PFSK-1 (cell line): ENCODE measurements around the gene PHRF1.

ENCODE experiments used
- FOXP2 ChIP-seq: optimal IDR thresholded peaks from 2 replicates; pipeline ENCODE3; 2011; ENCODE audit warnings: borderline replicate concordance, control low read depth, inconsistent platforms; ENCODE audit not compliant: insufficient read depth; ENCODE audit errors: extremely low read length, extremely low read depth
- POLR2AphosphoS5 ChIP-seq: IDR thresholded peaks from 2 replicates; pipeline ENCODE4 v1.6.1; 2012; ENCODE audit warnings: low read depth, mild to moderate bottlenecking, control low read depth, low read length, moderate library complexity
- REST ChIP-seq, 2 experiments: IDR thresholded peaks; 2 replicates each; pipeline versions ENCODE4 v1.6.1 to v1.8.0; 2011 to 2012; ENCODE audit warnings: low read depth in 2 of 2, low read length in 2 of 2, control low read depth in 1 of 2, inconsistent platforms in 1 of 2, mild to moderate bottlenecking in 1 of 2, moderate library complexity in 1 of 2; ENCODE audit not compliant: insufficient read depth in 1 of 2
- TAF1 ChIP-seq: IDR thresholded peaks from 2 replicates; pipeline ENCODE4 v1.6.1; 2012; ENCODE audit warnings: low read length, control low read depth, borderline replicate concordance; ENCODE audit not compliant: insufficient read depth

GRCh38 chr11:529728-530411 is 46.4 kb upstream of the PHRF1 start:
- no peak for TF ChIP-seq REST (IDR thresholded peaks at IDR 0.05; ENCODE audit: insufficient read depth in 1 of 2, low read depth in 2 of 2, low read length in 2 of 2)
- no peak for TF ChIP-seq TAF1
- no peak for TF ChIP-seq POLR2AphosphoS5
- TF ChIP-seq FOXP2, result no peak
